GM21423 (cell line): ENCODE results near the gene PBX4.
"Not testable (repeated sequence)": the region's sequence is repeated elsewhere in the genome, so short reads cannot be mapped to it uniquely, and the experiment has no call there.

Source experiments
- ATAC-seq: cut with Tn5 transposase; IDR thresholded peaks from one replicate; pipeline ENCODE4 v1.9.1; 2021; ENCODE audit warnings: mild to moderate bottlenecking, moderate library complexity; ENCODE audit not compliant: unreplicated experiment

PBX4 gene

DNA sequence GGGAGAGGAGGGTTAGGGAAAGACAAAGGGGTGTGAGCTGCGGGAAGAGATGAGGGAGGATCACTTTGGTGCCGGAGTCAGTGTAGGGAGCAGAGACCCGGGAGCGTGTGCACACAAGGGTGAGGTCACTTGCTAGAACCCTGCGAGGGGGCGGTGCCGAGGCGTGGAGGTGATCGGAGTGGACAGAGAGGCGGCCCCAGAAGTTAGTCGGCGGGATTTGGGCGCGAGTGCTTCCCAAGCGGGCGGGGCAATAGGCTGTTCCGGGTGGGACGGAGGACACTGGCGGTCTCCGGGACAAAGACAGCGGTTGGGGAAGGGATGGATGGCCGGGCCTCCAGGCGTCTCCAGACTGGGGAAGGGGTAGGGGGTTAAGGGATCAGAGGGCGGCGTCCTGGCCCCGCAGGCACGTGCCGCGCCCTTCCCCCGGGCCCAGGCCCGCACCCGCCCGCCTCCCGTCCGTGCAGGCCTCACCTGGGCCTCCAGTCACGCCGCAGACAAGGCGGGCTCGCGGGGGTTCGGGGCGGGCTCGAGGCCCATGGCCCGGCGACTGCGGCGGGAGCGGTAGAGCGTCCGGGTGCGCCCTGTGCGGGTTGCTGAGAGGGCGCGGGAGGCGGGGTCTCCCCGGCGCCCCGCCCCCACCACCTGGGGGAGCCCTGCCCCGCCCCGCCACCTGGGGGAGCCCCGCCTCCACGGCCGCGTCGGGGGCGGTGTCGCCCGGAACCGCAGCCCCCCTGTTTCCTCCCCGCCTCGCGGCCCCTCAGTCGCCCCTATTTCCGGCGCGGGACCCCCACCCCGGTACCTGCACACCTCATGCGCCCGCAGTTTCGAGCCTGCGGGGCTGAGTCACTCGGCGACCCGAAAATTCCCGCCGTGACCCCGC, 9.4 kb upstream of the PBX4 start, which contains the start of gene LPAR2:
Gene LPAR2, minus strand, starts transcription at position 600 of the 880 bp plus-strand sequence. CDS start 945 bp downstream, outside the sequence.
- ATAC-seq: peak; percentile 72

- ATAC-seq: no peak
Measured at GRCh38 chr19:19626516-19627472, 8.3 kb upstream of the PBX4 start.

DNA sequence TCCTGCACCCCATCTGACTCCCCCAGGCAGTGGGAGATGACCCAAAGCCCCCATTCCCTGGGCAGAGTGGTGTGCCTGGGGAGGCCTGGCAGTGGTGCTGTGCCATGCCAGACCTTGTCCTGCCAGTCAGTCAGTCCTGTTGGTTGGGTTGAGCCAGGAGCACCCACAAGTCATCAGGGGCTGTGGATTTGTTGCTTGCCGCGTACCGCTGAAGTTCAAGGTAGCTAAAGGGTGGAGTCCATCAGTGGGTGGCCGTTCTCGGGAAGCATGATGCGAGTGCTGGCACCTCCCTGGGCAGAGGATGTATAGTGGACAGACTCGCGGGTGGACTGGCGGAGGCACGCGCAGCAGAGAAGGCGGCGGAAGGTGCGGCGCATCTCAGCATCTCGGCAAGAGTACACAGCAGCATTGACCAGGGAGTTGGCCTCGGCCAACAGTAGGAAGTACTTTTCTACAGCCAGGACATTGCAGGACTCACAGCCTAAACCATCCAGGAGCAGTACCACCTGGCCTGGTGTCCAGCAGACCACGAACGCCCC, 5.6 kb upstream of the PBX4 start:
- ATAC-seq: no peak

- no peak for ATAC-seq
Measured at GRCh38 chr19:19623383-19623782, 4.9 kb upstream of the PBX4 start.

DNA sequence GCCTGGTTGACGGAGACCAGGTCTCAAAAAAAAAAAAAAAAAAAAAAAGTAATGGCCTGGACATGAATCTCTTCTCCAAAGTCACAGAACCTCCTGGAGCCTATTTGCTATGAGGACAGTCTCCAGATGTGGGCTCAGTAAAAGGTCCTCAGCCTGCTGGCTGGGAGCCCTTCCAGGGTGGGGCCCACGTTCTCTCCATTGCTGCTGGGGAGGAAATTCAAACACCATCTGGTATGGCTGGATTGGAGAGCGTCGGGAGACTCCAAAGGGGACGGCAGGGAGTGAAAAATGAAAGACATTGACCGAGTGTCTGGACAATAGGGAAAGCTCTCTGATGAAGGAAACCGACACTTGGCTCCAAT, 1.3 kb upstream of the PBX4 start:
- ATAC-seq: no peak

DNA sequence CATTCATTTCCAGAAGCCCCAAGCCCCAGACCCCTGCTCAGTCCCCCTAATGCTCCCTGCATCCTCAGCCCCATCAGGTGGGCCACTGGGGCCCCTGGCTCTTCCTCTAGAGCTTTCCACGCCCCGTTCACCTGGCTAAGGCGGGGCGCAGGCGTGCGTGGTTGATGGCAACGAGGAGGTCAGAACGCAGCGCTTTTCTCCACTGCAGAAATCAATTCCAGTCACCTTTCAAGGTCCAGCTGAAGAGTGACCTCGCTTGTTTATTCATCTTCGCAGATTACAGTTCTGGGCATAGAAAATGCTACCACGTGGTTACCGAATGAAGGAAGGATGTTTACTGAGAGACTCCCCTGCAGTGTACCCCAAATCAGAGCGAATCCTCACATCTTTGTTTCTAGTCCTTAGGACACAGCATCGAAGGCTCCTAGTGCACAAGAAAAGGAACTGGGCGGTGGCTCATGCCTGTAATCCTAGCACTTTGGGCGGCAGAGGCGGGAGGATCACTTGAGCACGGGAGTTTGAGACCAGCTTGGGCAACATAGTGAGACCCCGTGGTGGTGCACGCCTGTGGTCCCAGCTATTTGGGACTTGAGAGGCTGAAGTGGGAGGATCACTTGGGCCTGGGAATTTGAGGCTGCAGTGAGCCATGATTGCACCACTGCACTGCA, 828 bp upstream of the PBX4 start:
- ATAC-seq: no peak

- ATAC-seq: no peak
Measured at GRCh38 chr19:19615086-19615485, 3.4 kb downstream of the PBX4 start.

- no peak for ATAC-seq
Measured at GRCh38 chr19:19613506-19613905, 5.0 kb downstream of the PBX4 start.

- no peak for ATAC-seq
Measured at GRCh38 chr19:19610376-19611202, 7.9 kb downstream of the PBX4 start.

DNA sequence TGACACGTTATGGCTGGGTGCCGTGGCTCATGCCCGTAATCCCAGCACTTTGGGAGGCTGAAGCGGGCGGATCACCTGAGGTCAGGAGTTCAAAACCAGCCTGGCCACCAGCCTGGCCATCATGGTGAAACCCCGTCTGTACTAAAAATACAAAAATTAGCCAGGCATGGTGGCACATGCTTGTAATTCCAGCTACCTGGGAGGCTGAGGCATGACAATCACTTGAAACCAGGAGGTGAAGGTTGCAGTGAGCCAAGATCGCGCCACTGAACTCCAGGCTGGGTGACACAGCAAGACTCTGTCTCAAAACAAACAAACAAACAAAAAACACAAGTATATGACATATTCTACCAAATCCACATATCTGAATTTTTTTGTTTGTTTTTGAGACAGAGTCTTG, 11.8 kb downstream of the PBX4 start:
- not testable (repeated sequence) for ATAC-seq

DNA sequence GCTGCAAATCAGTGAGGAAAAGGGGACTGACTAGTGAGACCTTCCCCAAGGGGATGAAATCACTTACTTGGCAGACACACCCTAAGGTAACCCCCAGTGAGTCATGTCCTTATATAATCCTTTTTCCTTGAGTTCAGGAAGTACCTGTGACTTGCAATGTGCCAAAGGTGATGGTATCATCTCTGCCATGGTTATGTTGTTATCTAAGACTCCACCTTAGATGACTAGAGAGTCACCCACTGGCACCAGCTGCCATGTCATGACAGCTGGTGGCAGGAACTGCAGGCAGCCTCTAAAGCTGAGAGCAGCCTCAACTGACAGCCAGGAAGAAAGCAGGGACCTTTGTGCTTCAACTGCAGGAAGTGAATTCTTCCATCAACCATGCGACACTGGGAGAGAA, 12.5 kb downstream of the PBX4 start:
- ATAC-seq: no peak

GRCh38 chr19:19602713-19603324, 15.7 kb downstream of the PBX4 start:
- ATAC-seq: no peak

GRCh38 chr19:19602136-19602712, 16.3 kb downstream of the PBX4 start:
- ATAC-seq: no peak

DNA sequence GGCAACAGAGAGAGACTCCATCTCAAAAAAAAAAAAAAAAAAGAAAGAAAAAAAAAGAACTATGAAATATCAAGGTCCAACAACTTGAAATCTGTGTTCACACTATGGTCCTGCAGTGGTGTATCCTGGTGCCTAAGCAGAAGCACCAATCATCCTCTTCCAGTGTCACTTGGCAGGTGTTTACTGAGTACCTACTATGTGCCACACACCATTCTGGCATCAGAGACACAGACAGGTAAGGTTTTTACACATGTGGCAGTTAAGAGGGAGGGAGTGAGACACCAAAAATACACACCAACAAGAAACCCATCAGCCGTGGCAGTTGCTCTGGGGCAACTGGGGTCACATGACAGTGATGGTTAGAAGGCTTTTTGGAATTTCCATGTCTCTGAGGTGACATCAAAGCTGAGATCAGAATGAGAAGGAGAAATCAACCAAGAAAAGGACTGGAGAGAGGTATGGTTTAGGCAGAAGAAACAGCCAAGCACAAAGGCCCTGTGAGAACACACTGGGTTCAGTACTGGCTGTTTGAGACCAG, 17.6 kb downstream of the PBX4 start:
- ATAC-seq: no peak

DNA sequence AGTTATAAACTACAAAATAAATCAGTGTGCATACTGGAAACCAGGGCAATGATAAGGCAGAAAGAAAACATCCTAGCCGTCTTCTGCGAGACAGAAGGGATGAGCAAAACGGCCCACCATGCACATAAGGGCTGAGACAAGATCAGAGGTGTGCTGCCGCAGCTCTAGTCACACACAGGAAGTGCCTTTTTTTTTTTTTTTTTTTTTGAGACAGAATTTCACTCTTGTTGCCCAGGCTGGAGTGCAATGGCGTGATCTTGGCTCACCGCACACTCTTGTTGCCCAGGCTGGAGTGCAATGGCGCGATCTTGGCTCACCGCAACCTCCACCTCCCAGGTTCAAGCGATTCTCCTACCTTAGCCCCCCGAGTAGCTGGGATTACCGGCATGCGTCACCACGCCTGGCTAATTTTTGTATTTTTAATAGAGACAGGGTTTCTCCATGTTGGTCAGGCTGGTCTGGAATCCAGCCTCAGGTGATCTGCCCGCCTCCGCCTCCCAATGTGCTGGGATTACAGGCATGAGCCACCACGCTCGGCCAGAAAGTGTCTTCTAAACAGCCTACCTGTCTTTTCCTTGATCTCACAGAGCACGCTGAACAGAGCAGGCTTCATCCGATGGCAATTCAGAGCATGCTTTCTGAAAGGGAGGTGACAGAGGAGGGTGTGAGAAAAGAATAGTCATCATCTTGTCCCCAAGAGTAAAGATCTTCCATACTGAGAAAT, 19.6 kb downstream of the PBX4 start:
- ATAC-seq: not testable (repeated sequence)

DNA sequence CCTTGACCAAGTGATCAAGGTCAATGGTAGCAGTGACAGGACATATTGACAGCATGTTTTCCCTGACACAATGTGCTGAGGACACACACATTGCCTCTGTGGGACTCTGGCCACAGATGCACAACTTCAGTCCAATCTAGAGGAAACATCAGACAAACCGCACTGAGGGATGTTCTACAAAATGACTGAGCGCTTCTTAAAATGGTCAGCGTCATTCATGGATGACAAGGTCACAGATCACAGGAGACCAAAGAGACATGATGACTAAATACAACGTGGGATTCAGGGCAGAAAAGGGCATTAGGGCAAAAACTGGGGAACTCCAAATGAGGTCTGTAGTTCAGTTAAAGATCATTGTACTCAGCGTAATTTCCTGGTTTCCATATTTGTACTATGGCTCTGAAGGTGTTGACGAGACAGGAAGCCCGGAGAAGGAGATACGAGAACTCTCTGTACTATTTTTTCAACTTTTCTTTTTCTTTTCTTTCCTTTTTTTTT, 20.6 kb downstream of the PBX4 start:
- ATAC-seq: peak; percentile 69

DNA sequence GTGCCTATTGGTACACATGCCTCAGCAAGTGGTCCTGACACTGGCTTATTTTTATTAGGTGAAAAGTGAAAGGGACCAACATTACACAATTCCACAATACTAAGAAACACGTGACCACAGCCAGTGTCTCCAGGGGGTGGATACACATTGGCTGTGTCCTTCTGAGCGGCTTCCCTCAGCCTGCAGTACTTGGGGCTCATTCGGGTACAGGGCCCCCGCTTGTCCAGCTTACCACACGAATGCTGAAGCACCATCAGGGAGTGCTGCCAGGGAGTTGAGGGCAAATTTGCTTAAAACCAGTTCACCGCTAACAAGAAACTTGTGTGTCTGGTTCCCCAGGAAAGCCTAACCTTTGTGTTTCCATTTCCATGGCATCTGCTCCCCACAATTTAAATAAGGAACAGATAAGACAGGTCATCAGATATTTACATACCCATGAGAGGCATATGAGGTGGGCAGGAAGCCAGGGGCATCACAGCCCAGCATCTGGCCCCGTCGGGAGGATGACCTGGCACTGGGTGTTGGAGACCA, 23.3 kb downstream of the PBX4 start:
- ATAC-seq: no peak

- no peak for ATAC-seq
Measured at GRCh38 chr19:19594381-19594780, 24.1 kb downstream of the PBX4 start.
